Measurements from ENCODE around the gene ANKRD11.
"Not testable (repeated sequence)": the region's sequence is repeated elsewhere in the genome, so short reads cannot be mapped to it uniquely, and the experiment has no call there.

The ANKRD11 gene

DNA sequence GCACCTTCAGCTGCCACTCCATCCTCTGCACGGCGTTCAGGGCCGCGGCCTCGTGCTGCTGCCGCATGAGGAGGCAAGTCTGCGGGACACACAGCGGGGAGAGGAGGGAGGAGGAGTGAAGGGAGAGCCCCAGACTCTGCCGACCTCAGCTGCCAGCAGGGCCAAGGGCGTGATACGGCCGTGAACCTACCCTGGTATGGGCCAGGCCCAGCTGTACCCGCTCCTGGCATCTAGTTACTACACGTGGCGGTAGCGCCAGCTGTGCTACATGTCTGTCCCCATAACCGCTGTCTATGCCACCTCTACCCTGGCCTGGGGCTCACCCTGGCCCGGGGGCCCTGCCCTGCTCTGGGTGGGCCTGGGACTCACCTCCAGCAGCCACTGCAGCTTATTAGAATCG is 221.8 kb downstream of the ANKRD11 start:
- no peak for DNase-seq (ENCODE audit: low read depth in 2 of 2)

DNA sequence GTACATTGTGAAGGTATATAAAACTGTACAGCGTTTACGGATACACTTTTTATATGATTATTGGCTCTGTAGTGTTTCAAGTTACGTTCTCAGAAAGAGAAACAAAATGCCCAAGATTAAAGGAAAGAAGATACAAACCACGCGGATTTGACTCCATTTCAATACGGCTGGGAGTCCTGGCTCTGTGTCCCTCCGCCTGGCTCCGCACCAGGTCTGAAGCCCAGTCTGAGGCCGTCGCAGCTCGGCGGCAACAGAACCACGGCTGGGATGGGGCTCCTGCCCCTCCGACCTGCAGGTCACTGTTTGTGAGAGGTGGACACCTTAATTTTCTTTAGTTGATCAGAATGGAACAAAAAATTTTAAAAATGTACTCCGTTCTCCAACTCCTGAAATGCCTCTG is 222.6 kb downstream of the ANKRD11 start:
- not testable (repeated sequence) for DNase-seq (ENCODE audit: low read depth in 2 of 2)

DNA sequence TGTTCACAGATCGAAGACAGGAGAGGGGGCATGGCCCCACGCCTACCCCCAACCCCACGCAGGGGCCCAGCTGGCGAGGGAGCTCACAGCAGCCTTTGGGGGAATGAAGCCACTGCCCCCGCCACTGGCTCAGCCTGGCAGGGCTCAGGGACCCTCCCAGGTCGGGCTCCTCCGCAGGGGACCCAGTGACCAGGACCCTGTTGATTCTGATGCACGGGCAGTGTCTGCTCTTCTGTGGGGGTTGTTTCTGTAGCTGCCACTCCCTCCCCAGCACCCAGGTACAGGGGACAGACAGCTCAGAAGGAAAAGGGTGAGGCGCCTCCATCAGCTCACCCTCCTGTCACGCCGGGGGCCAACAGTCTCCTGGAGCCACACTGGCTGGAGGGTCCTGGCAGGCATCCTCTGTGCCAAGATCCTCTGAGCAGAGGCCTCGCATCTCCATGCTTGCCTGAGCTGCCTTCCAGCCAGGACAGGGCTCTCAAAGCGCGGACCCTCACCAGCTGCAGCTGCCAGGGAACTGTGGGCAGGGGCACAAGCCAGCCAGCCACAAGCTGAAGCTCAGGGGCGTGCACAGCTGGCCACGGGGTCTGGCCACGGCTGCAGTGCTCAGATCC is 223.7 kb downstream of the ANKRD11 start:
- no peak for DNase-seq (ENCODE audit: low read depth in 2 of 2)

DNA sequence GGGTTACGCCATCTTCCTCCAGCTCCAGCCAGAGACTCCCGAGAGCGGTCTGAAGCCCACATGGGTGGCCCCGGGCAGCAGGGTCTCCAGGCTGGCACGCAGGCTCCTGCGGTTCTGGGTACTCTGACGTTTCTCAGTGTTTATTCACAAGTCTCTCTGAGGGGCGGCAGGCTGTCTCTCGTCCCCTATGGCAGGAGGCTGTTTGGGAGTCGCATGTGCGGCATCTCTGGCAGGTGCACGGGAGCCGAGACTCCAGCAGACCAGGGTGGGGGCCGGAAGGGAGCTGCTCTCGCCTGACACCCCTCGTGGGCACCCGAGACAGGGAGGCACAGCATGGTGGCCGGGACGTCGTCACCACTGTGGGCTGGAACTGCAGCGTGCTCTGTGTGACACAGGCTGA is 224.7 kb downstream of the ANKRD11 start:
- DNase-seq (ENCODE audit: low read depth in 2 of 2): no peak

DNA sequence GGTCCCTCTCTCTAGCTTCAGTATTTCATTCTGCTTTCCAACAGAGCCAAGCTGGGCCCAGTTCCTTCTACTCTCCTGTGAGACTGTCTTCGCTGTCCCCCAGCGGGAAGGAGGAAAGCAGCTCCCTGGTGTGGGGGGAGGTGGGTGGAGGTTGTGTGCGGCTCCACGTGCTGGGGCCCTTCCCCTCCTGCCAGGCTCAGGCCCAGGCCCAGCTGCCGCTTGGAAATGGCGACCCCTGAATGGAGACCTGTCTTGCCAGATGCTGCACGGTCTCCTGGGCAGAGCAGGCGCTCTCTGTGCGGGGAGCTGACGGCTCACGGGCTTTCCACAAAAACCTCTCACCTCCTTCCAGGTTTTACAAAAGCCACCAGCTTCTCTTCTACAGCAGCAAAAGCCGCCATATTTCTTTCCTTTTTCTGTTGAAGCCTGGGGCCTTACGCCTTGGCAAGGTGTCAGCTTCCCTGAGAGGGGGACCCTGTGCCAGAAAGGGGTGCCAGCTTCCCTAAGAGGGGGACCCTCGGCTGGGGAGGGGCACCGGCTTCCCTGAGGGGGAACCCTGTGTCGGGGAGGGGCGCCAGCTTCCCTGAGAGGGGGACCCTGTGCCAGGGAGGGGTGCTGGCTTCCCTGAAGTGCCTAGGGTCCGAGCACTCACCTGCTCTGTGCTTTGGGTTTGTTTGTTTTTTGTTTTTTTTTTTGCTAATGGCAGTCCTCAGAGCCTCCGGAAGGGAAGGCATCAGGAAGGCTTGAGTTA is 225.4 kb downstream of the ANKRD11 start:
- DNase-seq (ENCODE audit: low read depth in 2 of 2): no peak

DNA sequence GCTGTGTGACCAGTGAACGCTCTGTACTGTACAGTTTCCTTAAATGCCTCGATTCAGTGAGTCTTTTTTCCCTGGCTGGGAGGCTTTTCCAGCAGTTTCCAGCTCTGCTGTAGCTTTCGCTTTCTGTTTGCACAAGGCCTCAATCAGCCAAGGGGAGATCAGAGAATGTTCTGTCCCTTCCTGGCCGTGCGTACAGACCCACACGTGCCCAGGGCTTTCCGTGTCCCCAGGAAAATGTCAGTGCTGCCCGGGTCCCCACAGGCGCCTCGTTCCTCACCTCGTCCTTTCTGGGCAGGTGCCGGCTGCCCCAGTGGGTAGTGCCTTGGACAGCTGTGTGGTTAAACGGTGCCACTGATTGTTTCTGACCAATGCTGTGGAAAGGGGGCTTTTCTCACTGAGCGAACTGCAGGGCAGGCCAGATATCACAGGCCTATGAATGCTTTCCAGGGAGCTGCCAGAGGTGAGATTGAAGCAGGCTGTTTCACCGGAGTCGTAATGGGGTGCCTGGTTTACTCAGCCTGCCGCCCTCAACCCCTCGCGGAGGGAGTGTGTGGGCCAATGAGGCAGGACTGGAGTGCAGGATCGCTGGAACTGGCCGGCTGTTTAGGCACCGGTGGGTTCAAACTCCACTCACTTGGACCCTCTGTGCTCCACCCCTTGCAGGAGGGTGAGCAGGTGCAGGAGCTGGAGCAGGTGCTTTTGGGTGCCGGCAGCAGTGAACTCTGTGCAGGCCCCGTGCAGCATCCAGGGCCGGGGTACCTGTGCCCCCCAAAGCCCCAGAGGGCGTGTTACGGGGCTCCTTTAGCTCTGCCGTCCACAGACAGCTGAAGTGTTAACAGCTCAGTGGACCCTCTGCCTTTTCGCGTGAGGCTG is 228.4 kb downstream of the ANKRD11 start:
- DNase-seq (ENCODE audit: low read depth in 2 of 2): no peak

DNA sequence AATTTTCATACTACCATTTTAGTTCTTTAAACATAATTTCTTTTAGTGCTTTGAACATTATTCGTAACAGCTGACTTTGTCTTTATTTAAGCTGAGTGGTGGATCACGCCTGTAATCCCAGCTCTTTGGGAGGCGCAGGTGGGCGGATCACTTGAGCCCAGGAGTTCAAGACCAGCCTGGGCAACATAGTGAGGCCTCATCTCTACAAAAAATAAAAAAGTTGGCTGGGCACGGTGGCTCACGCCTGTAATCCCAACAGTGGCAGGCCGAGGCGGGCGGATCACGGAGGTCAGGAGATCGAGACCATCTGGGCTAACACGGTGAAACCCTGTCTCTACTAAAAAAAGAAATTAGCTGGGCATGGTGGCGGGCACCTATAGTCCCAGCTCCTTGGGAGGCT is 230.5 kb downstream of the ANKRD11 start:
- DNase-seq (ENCODE audit: low read depth in 2 of 2): not testable (repeated sequence)

DNA sequence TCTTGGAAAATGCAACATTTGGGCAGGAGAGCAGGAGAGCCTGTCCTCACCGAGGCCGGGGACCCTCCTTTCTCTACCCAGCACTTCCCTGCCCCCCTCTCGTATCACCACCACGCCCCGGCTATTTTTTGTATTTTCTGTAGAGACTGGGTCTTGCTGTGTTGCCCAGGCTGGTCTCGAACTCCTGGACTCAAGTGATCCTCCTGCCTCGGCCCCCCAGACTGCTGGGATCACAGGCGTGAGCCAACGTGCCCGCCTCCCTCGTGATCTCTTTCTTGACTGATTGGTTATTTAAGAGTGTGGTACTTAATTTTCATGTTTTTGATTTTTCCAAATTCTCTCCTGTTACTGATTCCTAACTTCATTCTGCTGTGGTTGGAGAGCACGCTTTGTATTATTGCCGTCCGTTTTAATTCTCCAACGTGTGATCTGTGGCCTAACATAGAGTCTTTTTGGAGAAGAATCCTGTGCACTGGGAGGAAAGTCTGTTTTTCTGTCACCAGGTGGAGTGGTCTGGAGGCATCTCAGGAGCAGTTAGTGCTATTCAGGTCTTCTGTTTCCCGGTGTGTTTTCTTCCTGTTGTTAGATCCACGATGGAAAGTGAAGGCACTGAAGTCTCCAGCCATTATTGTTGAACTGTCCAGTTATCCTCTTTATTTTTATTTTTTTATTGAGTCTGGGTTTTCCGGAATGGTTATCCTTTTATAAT is 232.4 kb downstream of the ANKRD11 start:
- no peak for DNase-seq (ENCODE audit: low read depth in 2 of 2)

DNA sequence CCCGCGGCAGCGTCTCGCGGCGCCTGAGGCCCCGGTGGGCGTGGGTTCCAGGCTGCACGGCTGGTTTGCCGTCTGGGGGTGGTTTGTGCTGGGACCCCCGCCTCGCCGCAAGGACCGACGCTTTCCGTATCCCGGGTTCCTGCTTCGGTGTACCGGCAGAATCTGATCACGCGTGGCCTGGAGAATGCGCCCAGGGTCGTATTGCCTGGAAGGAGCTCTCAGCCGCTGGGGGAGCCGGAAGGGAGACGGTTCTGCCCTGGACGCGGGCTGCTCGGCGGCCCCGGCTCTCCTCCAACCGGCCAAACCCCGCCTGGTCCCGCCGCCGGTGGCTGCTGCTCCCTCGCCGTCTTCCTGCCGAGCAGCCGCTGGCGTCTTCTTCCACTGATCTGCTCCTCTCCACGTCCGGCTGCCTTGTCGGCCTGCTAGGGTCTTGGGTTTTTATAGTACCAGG is 233.1 kb downstream of the ANKRD11 start:
- DNase-seq (ENCODE audit: low read depth in 2 of 2): no peak

DNA sequence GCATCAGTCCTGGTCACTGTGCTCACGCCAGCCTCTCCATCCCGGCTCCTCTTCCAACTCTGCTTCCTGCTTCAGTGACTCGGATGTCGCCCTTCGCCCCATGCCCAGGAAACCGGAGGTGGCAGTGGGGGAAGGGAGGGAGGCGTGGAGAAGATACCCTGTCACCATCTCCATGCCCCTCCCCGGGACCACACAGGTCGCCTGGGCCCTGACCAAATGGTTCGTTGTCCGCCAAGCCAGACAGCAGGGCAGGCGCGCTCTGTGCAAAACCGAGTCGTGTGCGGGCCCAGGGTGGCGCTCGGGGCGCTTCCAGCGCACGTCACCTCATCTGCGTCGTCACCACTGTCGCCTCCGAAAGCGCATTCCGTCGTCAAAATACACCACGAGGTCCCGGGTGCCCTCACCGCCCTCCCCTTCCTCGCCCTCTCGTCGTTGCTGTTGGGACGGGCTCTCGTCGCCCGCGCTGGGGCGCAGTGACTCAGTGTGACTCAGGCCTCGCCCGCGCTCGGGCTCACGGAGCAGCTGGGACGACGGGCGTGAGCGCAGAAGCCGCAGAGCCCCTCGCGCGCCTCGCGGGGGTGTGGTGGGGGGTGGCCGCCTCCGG is 233.6 kb downstream of the ANKRD11 start:
- DNase-seq (ENCODE audit: low read depth in 2 of 2): peak; percentile 48 to 50

DNA sequence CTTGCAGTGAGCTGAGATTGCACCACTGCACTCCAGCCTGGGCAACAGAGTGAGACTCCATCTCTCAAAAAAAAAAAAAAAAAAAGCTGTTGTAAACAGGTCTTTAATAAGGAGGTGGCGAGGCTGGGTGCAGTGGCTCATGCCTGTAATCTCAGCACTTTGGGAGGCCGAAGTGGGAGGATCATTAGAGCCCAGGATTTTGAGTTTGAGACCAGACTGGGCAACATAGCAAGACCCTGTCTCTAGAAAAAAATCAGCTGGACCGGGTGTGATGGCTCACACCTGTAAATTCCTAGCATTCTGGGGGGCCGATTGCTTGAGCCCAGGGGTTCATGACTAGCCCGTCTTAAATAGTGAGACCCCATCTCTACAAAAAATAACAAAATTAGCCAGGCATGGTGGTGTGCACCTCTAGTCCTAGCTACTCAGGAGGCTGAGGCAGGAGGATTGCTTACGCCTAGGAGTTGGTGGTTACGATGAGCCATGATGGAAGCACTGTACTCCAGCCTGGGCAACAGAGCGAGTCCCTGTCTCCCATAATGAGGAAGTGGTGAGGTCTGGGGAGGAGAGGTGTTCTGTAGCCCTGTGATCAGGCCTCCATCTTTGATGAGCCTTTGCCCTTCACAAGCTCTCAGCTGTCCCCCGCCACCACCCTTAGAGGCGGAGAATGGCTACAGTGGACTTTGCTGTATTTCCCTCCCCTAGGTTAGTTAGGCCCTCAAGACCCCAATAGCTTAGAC is 236.6 kb downstream of the ANKRD11 start:
- DNase-seq (ENCODE audit: low read depth in 2 of 2): no peak

DNA sequence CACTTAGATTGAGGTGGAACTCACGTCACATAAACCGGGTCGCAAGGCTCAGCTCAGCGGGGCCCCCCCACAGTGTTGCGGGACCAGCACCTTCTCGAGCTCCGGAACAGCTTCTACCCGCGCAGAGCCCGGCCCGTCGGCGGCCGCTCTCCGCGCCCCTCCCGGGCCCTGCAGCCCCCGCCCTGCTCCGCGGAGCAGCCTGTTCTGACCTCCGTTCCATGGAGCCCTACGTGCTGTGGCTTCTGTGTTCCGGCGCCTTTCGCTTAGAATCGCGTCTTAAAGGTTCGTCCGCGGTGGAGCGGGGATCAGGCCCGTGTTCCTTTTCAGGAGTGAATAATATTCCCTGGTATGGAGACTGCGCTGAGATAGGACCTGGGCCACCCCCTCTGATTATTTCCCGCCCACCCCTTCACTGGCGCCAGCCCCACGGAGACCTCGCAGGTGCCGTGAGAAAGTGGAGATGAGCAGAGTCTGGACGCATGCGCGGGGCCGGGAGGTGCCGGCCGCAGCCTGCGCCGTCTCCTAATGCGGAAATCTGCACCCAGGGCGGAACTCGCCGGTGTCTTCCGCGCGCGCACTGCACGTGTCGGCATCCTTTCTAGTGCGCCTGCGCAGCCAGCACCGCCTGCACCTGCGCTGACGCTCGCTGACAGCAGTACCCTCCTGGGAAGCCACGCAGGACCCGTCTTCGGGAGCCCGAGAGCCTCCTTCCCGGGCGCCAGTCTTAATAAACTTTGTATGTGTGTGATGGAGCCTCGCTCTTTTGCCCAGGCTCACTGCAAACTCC is 242.0 kb downstream of the ANKRD11 start:
- DNase-seq (ENCODE audit: low read depth in 2 of 2): no peak

DNA sequence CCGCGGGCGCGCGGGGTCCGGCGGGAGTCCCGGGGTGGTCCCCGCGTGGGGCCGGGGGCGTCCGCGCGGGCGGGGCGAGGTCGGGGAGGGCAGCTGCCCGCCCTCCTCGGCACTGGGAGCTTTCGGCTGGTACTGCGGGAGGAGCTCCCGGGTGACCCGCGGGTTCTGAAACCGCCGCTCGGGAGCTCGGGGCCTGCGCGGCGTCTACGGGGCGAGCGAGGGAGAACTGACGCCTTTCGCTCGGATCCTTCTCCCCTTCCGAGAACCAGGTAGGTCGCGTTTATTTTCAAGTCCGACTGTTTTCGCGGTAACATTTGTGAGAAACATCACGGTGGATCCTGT is 242.7 kb downstream of the ANKRD11 start:
- not testable (repeated sequence) for DNase-seq (ENCODE audit: low read depth in 2 of 2)

DNA sequence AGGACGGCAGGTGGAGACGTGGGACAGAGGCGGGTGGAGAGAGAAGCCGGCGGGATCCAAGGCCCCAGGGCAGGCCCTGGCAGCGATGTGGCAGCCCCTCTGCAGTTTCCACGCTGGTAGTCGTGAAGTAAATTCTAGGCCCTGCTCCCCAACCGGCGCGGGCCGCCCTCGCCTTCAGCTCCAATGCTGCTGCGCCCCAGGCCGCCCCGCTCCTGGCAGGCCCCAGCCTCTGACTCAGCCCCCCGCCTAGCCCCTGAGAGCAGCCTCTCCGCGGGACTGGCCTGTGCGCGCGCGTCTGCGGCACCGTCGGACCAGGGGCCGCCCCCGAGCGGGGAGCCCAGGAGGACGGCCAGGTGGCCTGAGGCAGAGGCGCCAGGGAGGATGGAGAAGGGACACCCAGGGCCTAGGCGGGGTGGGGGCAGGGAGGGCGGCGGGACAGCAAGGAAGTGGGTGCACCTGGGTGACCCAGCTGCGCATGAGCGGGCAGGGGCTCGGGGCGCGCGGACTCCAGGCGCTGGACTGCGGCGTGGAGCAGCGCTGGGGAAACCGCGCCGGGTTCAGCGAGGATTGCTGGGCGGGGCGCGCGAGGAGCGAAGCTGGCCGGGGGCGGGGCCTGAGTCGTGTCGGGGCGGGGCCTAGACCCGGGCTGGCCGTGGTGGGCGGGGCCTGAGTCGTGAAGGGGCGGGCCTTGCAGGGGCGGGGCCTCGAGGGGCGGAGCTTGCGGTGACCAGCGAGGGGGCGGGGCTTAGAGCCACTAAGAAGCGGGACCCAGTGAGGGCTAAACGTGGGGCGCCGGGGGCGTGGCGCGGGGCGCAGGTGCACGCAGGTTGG is 243.2 kb downstream of the ANKRD11 start:
- peak; percentile 92 to 98 for DNase-seq (ENCODE audit: low read depth in 2 of 2)

DNA sequence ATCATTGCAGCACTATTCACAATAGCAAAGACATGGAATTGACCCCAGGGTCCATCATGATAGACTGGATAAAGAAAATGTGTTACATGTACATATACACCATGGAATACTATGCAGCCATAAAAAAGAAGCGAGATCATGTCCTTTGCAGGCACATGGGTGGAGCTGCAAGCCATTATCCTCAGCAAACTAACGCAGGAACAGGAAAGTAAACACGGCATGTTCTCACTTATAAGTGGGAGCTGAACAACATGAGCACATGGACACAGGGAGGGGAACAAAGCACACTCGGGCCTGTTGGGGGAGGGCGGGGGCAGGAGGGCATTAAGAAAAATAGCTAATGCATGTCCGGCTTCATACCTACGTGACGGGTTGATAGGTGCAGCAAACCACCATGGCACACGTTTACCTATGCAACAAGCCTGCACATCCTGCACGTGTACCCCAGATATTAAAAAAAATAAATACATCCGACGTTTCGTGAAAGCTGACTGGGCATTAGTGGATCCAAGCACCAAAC is 243.9 kb downstream of the ANKRD11 start:
- no peak for DNase-seq (ENCODE audit: low read depth in 2 of 2)

DNA sequence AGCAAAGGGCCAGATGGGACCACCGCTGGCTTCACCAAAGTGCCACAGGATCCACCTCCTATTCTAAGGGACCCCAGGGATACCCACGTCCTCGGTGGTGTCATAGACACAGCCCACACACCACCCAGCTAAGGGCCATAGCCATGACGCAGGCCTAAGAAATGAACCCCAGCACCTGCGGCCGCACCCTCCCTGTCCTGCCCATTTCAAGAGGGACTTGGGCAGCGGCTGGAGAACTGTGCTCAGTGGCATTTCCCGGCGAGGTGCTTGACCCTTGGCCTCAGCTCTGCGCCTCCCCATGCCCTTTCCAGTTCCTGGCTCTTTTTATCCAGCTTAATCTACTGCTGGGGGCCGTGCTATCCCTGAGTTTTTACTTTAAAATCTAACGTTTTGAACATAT is 245.6 kb downstream of the ANKRD11 start:
- DNase-seq (ENCODE audit: low read depth in 2 of 2): no peak

DNA sequence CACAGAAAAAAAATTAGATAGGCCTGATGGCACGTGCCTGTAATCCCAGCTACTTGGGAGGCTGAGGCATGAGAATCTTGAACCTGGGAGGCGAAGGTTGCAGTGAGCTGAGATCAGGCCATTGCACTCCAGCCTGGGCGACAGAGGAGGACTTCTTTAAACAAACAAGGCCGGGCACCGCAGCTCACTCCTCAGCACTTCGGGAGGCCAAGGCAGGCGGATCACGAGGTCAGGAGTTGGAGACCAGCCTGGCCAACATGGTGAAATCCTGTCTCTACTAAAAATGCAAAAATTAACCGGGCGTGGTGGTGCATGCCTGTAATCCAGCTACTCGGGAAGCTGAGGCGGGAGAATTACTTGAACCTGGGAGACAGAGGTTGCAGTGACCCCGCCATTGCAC is 246.1 kb downstream of the ANKRD11 start:
- not testable (repeated sequence) for DNase-seq (ENCODE audit: low read depth in 2 of 2)

DNA sequence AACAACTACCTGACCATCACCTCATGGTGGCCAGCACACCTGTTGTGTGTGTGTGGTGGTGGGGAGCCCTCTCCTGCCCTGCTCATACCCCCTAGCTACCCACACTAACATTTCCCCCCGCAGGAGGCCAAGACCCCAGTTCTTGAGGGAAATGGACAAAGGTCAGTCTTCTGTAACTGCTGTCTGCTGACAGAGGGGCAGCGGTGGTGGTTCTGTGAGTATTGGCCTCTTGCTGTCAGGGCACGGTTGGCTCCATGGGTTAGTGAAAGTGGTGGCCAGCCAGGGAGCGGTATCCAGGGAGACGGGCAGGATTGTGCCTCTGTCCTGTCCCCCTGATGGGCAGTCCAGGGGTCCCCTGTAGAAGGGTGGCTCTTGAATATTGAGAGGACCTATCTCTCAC is 246.7 kb downstream of the ANKRD11 start:
- no peak for DNase-seq (ENCODE audit: low read depth in 2 of 2)

DNA sequence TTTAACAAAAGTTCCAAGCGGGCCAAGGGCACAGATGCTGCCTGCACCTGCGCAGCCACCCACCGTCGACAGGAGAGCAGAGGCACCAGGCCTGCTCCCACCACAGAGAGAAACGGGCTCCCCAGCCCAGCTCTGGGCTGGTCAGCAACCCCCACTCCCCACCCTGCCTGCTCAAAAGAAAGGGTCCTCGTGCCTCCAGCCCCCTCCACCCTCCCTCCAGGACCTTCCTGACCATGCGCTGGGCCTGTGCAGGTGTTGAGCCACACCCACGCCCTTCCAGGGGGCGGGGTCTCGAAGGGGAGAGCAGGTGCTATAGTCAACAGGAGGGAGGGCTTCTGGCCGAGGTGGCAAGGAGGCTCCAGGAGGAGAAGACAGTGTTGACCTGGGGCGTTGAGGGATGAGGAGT is 247.6 kb downstream of the ANKRD11 start:
- no peak for DNase-seq (ENCODE audit: low read depth in 2 of 2)

Measured in stimulated activated CD8-positive, alpha-beta memory T cell treated with anti-CD3 and anti-CD28 coated beads, Interleukin-7, amount 100 ng/mL, for 1 hour (primary cell).